Measurements from ENCODE around the gene DAAM1.

Gene DAAM1

DNA sequence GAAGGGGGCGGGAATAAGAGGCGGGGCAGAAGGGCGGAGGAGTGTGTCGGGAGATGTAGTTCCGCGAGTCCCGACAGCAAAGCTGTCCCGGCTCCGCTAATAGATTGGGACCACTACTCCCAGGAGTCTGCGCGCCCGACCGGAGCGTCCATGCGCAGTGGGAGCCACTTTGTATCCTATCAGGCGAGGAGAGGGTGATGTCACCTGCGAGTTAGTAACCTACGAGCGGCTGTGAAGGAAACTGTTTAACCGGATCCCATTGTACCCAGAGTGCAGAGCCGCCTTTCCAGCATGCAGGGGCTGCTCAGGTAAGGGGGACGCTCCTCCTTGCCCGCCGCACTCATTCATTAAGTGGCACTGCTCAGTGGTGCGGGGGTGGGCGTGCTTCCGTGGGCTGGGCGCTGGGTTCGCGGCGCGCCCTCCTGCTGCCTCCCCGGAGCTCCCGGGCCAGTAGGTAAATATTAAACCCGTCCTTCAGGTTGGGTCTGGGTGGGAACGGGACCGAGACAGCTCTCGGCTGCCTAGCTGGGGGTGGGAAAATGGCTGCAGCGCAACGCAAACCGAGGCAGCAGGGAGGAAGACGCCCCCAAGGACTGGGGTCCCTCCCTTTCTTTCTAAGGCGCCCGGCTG is at the start of gene DAAM1:
TSS of gene DAAM1 (plus strand) at position 207 of the 630 bp plus-strand sequence. CDS start 74,811 bp downstream, outside the sequence.
- in situ Hi-C loops (cut with MboI; ENCODE audit: low sequenced_read_pairs) = no loop called here

GRCh38 chr14:59139324-59139723 is 49.1 kb upstream of the DAAM1 start:
- in situ Hi-C loops (cut with MboI; ENCODE audit: low sequenced_read_pairs) = no loop called here

- in situ Hi-C loops (cut with MboI; ENCODE audit: low sequenced_read_pairs) = no loop called here
These were observed 48.2 kb upstream of the DAAM1 start for GRCh38 chr14:59140106-59140843.

DNA sequence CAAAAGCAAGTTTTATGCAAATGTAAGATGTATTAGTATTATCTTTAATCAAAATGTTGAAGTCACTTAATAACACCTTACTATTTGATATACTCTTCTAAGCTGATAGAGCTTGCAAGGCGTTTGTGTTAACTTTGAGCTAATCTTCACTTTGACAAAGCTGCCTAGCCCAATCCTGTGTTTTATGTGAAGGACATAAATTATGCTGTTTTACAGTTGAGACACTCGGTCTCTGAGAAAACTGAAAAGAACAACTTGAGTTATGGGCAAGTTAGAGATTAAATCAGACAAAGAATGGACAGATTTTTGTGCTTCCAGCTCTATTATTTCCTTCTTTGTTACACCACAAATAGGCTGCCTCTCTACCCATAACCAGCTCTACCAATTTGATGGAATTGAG is 42.0 kb upstream of the DAAM1 start:
- in situ Hi-C loops (cut with MboI; ENCODE audit: low sequenced_read_pairs) = no loop called here

- in situ Hi-C loops (cut with MboI; ENCODE audit: low sequenced_read_pairs) = no loop called here
These were observed 41.5 kb upstream of the DAAM1 start for GRCh38 chr14:59147007-59147406.

DNA sequence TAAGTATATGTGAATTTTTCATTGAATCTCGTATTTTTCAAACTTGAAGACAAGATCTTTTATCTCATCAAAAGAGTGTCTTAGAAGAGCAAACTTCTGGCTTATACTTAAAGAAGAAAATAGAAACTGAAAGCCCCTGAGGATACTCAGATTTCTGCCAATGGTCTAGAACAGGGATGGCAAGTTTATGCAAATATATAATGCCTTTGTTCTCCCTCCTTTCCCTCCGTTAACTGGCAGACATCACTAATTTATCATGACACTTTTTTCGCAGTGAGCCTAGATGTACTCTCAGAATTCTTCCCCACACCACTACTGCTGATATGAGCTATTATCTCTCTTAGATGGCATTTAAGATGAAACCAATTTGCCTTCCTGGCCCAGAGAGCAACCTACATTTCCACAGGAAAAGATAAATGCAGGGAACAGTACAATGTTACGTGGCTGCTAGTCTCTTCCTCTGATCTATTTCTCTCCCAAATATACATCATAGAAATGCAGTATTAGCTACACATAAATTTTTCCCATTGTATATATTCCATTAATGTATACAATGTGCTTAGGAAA is 40.0 kb upstream of the DAAM1 start:
- in situ Hi-C loops (cut with MboI; ENCODE audit: low sequenced_read_pairs) = no loop called here

DNA sequence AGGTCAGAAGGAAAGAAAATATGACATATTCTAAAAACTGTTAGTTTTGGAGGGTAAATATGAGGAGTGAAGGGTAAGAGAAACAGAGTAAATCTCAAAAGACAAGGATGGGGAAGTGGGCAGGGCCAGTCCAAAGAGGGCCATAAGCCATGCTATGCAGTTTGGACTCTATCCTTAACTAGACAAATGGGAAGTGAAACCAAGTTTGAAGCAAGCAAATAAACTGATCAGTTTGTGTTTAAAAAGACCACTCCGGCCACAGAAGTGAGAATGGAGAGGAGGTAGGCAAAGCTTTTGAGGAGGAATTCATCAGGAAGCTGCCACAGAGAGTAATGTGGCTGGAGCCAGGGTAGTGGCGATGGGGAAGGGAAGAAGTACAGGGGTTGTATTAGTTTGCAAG is 37.5 kb upstream of the DAAM1 start:
- in situ Hi-C loops (cut with MboI; ENCODE audit: low sequenced_read_pairs) = no loop called here

- in situ Hi-C loops (cut with MboI; ENCODE audit: low sequenced_read_pairs) = no loop called here
These were observed 34.1 kb upstream of the DAAM1 start for GRCh38 chr14:59154373-59154772.

- in situ Hi-C loops (cut with MboI; ENCODE audit: low sequenced_read_pairs) = no loop called here
These were observed 32.6 kb upstream of the DAAM1 start for GRCh38 chr14:59155886-59156285.

DNA sequence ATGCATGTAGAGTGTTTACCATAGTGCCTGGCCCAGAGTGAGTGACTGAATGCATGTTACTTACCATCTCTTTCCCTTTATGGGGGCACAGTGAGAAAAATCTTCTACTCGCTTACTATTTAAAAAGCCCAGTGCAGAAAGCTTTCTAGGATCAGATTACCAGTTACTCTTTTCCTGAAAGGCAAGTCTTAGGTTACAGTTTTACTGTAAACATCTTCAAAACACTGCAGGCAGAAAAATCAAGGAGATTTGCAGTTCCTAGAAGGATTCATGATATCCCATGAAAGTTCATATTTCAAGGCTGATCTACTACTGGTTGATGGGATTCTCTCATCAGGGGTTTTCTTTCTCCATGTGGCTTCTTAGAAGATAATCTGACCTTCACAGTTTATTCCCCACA is 29.3 kb upstream of the DAAM1 start:
- in situ Hi-C loops (cut with MboI; ENCODE audit: low sequenced_read_pairs) = no loop called here

DNA sequence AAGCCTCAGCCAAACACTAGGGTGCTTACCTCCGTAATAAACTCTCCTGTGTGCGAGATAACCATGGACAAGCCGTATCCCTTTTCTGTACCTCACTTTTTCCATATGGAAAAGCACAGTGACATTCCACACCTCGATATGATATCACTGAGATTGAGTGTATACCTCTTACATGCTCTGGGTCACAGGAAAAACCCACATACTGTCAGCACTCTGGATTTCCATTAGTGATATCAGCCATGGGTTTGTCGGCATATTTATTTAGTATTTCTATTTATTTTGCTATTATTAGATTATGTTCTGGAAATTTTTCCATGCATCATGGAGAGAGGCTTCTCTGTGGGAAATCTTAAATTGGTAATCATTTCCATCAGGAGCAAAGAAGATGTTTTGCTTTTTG is 28.0 kb upstream of the DAAM1 start:
- in situ Hi-C loops (cut with MboI; ENCODE audit: low sequenced_read_pairs) = no loop called here

- in situ Hi-C loops (cut with MboI; ENCODE audit: low sequenced_read_pairs) = no loop called here
These were observed 26.8 kb upstream of the DAAM1 start for GRCh38 chr14:59161561-59162175.

DNA sequence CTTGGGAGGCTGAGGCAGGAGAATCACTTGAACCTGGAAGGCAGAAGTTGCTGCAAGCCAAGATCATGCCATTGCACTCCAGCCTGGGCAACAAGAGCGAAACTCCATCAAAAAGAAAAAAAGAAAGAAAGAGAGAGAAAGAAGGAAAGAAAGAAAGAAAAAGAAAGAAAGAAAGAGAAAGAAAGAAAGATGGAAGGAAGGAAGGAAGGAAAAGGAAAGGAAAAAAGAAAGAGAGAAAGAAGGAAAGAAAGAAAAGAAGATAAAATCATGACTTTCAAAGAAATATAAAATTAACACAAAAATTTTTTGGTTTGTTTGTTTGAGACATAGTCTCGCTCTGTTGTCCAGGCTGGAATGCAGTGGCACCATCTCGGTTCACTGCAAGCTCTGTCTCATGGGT is 22.2 kb upstream of the DAAM1 start:
- in situ Hi-C loops (cut with MboI; ENCODE audit: low sequenced_read_pairs) = no loop called here

DNA sequence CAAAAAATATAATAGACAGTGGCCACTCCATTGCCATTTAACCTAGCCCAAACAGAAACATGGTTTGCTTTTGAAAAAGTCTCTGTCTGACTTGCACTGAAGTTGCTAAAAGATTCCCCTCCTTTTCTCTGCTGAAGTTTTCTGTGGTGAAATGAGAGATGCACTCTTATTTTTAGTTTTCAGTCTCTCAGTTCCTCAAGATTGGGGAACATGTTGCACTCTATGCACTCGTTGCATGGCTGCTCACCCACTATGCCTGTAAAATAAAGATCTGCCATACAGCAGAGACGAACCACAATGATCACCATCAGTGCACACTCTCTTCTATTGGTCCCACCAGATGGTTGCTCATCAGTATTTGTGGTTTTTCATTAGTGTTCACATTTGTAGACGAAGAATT is 13.1 kb upstream of the DAAM1 start:
- in situ Hi-C loops (cut with MboI; ENCODE audit: low sequenced_read_pairs) = no loop called here

DNA sequence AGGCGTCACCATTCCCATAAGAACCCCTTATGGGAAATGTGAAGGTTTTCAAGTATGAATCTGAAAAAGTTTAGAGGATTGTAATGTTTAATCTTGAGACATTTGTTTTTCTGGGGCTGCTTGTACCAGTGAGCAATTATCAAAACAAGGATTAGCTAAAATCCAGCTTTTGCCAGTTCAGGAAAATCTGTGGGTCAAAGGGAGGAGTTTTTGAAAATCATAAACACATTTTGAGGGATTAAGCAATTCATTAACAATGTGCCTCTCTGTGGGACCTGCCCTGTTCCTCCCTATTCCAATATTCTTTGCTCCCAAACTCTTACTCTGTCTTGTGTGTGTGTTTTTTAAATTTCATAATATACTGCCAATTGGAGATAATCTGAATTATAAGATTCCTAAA is 11.7 kb upstream of the DAAM1 start:
- in situ Hi-C loops (cut with MboI; ENCODE audit: low sequenced_read_pairs) = no loop called here

GRCh38 chr14:59177262-59177661 is 11.2 kb upstream of the DAAM1 start:
- in situ Hi-C loops (cut with MboI; ENCODE audit: low sequenced_read_pairs) = no loop called here

- in situ Hi-C loops (cut with MboI; ENCODE audit: low sequenced_read_pairs) = no loop called here
These were observed 6.7 kb upstream of the DAAM1 start for GRCh38 chr14:59181791-59182190.

- in situ Hi-C loops (cut with MboI; ENCODE audit: low sequenced_read_pairs) = no loop called here
These were observed 5.8 kb upstream of the DAAM1 start for GRCh38 chr14:59182641-59183040.

- in situ Hi-C loops (cut with MboI; ENCODE audit: low sequenced_read_pairs) = no loop called here
These were observed 5.3 kb upstream of the DAAM1 start for GRCh38 chr14:59183150-59183549.

GRCh38 chr14:59184396-59184795 is 4.1 kb upstream of the DAAM1 start:
- in situ Hi-C loops (cut with MboI; ENCODE audit: low sequenced_read_pairs) = no loop called here

DNA sequence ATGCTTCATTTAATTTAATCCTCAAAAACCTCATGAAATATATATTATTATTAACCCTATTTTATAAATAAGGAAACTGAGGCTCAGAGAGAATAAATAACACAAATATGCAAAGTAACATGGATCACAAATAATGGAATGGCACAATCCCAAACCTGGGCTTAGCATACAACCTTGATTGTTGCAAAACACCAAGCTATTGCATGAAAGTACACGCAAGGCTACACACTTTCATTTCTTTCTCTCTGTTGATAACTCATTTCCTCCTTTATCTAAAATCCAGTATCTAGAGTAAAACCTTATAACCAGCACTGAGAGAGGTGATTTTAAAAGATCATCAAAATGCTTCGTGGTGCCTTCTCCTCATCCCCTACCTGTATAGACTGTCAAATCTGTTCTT is 2.8 kb upstream of the DAAM1 start:
- in situ Hi-C loops (cut with MboI; ENCODE audit: low sequenced_read_pairs) = no loop called here

- in situ Hi-C loops (cut with MboI; ENCODE audit: low sequenced_read_pairs) = no loop called here
These were observed 2.2 kb upstream of the DAAM1 start for GRCh38 chr14:59186306-59186705.
